ENCODE data around the gene MZB1.
"Not testable (repeated sequence)": the region's sequence is repeated elsewhere in the genome, so short reads cannot be mapped to it uniquely, and the experiment has no call there.

MZB1 gene

DNA sequence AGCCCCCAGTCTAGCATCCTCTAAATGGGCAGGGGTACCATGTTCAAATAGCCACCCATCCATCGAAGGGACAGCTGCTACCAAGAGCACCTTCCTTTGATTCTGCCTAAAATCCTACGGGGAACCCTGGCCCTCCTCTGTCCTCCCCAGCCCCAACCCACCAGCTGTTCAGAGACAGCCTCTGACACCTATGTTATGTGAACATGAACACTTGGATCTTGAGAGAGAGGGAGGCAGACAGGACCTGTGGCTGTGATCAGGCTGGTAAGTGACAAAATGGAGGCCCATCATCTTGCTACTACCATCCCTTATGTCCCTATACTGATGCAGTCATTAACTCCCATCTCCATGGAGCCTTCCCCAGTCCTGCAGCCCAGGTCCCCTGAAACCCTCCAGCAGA, 14.8 kb downstream of the MZB1 start:
- no peak for DNase-seq

DNA sequence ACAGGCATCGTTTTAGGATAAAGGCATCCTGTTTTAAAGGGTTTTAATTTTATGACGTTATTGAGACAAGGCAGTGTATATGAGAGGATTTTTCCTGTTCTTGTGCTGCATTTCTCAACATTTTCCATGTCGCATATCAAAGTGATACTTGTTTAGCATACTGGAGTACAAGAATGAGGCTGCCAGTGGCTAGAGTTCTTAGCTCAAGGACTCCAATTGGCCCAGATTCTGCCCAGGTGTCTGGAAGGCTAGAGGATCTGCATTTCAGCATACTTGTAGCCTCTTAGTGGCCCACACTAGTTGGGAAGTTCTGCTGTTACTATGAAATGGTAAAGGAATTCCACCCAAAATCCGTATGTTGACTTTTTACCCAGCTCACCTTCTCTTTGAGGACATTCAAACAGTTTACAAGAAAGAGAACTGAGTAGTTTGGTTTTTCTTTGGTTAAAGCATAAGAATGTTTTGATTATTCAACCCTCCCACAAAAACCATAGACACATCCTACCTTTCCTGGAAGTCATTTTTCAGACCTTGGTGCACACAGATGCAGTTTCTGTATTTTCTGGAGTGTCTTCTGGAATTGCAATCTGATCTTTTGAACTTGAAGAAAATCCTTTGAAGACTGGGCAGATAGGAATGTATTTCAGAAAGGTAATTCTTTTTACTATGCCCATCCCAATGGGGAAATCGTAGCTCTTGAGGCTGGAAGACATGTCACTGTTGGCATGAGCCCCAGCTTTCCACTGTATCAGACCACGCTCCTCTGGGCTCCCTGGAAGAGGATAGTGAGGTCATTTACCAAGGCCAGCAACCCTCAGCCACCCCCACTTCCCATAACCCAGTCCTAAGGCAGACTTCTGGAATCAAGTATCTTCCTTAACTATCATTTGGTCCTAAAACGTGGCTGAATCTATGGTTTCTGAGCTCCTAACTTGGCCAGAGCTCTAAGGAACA, 18.0 kb downstream of the MZB1 start:
- no peak for DNase-seq

DNA sequence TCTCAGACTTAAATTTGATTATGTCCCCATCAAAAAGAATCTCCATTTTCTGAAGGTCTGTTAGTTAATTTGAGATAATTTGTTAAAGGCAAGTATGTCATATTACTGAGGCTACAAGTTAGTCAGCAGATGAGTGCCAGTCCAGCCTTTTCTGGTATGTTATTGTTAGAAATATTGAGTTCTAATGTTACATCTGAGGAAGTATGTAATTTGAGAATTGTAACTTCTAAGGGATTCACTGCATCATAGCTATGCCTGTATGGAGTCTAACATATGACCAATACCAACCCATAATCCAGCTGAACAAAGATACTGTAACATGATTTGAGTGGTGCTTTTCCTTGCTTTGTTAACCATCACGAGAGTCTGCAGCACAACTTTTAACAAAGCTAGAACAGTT, 20.5 kb downstream of the MZB1 start:
- DNase-seq = no peak

DNA sequence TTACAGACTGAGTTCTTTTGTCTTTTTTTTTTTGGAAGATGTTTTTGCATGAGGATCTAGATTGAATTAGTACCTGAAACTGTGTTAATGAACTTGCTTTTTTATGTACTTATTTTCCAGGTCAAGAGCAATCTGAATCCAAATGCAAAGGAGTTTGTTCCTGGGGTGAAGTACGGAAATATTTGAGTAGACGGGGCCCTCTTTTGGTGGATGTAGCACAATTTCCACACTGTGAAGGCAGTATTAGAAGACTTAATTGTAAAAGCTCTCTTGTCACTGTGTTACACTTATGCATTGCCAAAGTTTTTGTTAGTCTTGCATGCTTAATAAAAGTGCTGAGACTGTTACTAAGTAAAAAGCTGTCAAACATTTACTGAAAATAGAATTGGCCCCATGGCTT, 21.1 kb downstream of the MZB1 start:
- DNase-seq = no peak

DNA sequence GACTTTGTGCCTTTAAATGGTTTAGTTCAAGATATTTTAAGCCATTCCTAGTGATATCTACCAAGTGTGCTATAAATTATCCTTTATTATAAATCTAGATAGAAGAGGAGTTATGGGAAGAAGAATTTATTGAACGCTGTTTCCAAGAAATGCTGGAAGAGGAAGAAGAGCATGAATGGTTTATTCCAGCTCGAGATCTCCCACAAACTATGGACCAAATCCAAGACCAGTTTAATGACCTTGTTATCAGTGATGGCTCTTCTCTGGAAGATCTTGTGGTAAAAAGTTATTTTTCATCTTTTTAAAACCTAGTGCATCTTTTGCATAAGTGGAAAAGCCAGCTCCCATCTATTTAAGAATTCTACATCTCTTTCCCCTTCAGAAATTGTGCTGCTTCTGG, 25.2 kb downstream of the MZB1 start:
- DNase-seq = no peak

DNA sequence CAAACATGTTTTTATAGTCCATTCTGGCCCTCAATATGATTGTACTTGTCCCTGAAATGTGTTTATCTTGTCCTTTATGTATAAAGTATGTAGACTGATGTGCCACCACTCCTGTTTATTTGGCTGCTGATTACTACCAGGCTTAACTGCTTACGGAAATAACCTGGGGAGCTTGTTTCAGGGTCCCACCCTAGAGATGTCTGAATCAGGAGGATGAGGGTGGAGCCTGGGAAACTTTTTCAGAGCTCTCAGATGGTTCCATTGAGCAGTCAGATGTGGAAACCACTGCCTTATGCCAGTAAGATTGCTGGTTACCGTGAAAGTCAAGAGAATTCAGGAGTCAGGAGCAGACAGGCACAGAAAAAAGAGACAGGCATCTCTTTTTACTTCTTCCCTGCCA, 25.8 kb downstream of the MZB1 start:
- DNase-seq = no peak

DNA sequence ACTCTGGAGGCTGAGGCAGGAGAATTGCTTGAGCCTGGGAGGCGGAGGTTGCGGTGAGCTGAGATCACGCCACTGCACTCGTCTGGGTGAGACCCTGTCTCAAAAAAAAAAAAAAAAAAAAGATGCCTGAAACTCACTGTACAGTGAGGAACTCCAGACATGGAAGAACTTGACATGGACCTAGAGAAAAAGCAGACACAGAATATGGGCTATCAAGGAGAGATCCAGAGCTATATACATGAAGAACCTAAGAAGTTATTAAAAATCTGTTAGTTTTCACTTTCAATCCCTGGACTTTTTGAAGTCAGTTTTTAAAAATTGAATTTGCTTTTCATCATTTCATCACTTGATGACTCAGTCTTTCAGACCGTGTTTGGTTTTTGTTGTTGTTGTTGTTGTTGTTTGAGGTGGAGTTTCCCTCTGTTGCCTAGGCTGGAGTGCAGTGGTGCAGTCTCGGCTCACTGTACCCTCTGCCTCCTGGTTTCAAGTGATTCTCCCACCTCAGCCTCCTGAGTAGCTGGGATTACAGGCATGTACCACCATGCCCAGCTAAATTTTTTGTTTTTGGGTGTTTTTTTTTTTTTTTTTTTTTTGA, 27.8 kb downstream of the MZB1 start:
- DNase-seq = peak in 1 of 3 donors; percentile 28

DNA sequence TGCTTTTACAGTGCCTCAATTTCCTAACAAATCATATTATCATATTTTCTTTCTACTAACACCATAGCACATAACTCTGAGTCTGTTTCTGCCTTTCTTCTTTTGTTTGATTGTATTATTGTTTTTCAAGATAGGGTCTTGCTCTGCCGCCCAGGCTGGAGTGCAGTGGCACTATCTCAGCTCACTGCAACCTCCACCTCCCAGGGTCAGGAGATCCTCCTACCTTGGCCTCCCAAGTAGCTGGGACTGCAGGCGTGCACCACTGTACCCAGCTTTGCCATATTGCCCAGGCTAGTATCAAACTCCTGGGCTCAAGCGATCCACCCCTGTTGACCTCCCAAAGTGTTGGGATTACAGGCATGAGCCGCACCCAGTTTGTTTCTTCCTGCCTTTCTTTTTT, 29.3 kb downstream of the MZB1 start:
- DNase-seq = no peak

DNA sequence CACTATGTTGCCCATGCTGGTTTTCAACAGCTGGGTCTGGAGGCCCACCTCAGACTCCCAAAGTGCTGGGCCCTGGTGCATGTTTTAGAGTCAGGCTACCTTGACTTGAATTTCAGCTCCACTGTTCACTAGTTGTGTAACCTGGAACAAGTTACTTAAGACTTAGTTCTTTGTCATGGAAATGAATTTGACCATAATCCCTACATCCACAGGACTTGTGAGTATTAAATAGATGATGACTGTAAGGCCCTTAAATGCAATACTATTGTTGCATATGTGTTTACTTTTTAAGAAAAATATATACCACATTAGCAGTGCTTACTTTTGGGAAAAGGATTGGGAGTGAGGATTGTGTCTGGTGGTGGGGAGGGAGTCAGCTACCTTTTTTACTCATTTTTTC, 31.6 kb downstream of the MZB1 start:
- DNase-seq = no peak

DNA sequence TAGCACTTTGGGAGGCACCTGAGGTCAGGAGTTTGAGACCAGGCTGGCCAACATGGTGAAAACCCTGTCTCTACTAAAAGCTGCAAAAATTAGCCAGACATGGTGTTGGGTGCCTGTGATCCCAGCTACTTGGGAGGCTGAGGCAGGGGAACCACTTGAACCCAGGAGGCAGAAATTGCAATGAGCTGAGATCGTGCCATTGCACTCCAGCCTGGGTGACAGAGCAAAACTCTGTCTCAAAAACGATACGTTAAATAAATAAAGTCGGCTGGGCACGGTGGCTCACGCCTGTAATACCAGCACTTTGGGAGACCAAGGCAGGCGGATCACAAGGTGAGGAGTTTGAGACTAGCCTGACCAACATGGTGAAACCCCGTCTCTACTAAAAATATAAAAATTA, 33.8 kb downstream of the MZB1 start:
- not testable (repeated sequence) for DNase-seq

DNA sequence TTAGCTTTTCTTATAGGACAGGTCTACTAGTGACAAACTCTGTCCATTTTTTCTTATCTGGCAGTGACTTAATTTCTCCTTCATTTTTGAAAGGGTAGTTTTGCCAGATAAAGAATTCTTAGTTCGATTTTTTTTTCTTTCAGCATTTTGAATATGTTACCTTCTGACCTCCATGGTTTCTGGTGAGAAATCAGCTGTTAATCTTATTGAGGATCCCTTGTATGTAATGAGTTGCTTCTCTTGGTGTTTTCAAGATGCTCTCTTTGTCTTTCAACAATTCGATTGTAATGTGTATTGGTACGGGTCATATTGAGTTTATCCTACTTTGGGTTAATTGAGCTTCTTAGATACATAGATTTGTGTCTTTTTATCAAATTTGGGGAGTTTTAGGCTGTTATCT, 35.5 kb downstream of the MZB1 start:
- no peak for DNase-seq

DNA sequence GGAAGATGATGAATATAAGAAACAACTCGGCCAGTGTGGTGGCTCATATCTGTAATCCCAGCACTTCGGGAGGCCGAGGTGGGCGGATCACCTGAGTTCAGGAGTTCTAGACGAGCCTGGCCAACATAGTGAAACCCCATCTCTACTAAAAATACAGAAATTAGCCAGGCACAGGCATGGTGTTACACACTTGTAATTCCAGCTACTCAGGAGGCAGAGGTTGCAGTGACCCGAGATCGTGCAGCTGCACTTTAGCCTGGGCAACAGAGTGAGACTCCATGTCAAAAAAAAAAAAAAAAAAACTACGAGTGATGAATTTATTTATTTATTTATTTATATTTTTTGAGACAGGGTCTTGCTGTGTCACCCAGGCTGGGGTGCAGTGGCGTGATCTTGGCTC, 41.9 kb downstream of the MZB1 start:
- not testable (repeated sequence) for DNase-seq

DNA sequence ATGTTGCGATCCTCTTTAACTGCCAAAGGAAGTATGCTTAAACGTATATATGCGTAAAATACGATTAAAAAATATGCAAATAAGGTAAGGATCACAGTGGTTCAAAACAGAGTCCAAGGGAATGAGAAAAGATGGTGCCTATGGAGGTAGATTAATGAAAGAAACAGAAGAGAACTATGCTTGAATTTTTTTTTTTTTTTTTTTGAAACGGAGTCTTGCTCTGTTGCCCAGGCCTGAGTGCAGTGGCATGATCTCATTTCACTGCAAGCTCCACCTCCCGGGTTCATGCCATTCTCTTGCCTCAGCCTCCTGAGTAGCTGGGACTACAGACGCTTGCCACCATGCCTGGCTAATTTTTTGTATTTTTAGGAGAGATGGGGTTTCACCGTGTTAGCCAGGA, 44.3 kb downstream of the MZB1 start:
- DNase-seq = not testable (repeated sequence)

DNA sequence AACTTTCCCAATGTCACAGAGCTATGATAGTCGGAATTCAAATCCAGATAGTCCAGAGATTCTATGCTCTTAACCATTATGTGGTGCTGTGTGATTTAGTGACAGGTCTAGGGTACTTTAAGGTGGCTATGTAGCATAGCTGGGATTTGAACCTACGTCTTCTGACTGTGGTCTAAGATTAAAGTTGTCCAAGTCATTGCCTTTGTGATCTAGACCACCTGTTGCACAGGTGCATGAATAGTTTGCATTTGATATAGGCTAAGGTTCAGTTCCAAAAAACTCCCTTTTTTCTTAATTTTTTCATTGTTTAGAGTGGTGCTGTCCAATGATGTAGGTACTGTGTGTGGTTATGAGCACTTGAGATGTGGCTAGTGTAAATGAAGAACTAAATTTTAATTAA, 45.5 kb downstream of the MZB1 start:
- no peak for DNase-seq

DNA sequence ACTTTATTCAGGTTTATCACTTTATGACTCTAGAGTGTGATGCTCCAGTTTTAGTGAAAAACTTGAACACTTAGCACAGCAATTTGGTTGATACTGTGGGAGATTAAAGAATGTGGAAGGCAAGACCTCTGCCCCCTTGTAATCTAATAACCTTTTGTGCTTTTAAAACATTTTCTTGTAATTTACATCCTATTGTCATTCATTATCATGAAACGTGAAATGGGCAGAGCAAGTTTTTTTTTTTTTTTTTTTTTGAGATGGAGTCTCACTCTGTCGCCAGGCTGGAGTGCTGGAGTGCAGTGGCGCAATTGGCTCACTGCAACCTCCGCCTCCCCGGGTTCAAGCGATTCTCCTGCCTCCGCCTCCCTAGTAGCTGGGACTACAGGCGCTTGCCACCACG, 46.2 kb downstream of the MZB1 start:
- DNase-seq = no peak

DNA sequence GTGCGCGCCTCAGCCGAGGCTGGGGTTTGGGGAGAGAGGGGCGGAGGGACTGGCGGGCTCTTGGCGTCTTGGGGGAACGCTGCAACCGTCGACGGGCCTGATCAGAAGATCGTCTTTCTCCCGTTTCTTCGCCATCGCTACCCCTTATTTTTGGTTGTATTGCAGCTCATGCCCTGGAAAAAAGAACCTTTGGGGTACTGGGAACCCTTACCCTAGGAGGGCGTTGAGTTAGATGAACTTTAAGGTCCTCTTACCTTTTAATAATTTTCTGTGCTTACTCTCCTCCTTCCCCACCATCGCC, 47.3 kb downstream of the MZB1 start:
- DNase-seq = no peak

DNA sequence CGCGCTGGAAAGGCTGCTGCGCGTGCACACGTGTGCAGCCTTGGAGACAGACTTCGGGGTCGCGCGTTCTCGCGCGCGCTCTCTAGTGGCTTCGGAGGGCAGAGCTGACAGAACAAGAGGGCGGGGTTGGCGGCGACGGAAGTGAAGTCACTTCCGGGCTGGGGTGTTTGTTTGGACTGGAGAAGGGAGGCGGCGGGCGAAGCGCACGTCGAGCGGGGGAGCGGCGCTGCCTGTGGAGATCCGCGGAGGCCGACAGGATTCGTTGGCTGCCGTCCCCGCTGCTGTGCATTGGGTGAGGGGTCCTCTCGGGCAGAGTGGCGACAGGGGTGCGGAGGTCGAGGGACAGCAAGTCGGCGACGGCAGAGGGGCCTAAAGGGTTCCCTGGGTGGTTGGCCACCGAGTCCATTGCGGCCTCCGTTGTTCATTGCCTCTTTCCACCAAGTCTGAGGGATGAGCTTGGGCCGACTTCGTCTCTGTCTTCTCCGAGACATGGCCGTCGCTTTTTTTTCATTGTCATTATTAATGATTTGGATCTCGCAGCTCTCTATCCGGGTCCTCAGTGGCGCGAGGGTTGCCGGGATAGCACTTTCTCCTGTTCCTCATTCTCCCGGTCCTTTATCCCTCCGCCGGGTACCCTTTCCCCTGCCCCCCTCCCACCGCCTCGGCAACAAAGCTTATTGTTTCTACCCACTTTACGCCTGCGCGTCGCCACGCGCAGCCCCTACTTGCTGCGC, 47.9 kb downstream of the MZB1 start, which contains the start of gene PAIP2:
TSS of gene PAIP2 (plus strand) at position 166 of the 734 bp plus-strand sequence. CDS start 21,931 bp downstream, outside the sequence.
- peak; percentile 97 to 98 (median 97) for DNase-seq

DNA sequence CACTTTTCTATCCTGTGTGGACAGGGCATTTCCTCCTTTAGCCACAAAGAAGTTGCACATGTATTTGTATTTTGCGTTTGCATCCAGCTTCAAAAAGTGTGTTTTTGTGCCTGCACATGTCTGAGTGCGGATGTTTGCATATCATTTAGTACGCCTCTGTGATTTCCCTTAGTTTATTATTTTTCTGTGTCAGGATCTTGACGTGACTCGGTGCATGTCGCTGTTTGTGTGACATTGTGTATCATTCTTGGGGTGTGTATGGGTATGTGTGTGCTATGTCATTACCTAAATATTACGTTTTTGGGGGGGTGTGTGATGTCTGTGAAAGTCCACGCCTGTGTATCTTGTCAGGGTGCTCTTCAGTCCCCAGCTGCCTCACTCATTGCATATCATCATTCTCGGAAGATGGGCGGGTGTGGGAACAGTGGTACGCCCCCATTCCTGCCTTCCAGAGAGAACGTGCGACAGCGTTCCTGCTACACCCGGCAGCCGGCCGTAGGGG, 48.5 kb downstream of the MZB1 start:
- no peak for DNase-seq

DNA sequence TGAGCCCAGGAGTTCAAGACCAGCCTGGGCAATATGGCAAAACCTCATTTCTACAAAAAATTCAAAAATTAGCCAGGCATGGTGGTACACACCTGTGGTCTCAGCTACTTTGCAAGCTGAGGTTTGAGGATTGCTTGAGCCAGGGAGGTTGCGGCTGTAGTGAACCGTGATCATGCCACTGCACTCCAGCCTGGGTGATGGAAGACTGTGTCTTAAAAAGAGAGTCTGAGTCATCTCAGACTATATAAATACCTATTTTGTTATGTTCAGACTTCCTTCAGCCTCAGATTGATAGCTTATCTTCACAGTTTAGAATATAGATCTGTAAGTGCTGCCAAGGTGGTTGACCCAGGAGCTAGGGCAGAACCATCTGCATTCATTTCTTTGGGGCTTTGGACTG, 49.7 kb downstream of the MZB1 start:
- DNase-seq = no peak
